IMR-90 (cell line): ENCODE results near the gene BRF1.

Experiments used
- BHLHE40 ChIP-seq: fragments of 150-350 bp; IDR thresholded peaks from 2 replicates; pipeline ENCODE4 v1.6.1; 2016; ENCODE audit warnings: mild to moderate bottlenecking, low read depth, low read length
- CTCF ChIP-seq: conservative IDR thresholded peaks from 2 replicates; pipeline ENCODE4 v1.5.1; 2012; ENCODE audit warnings: mild to moderate bottlenecking, low read depth, low read length, improper control_type of control experiment
- FOS ChIP-seq: fragments of 150-350 bp; IDR thresholded peaks from 2 replicates; pipeline ENCODE4 v1.6.1; 2016; ENCODE audit warnings: low read depth, low read length
- MAFK ChIP-seq: IDR thresholded peaks from 2 replicates; pipeline ENCODE4 v1.6.1; 2012; ENCODE audit warnings: low read depth, low read length, improper control_type of control experiment
- MAZ ChIP-seq: IDR thresholded peaks from 2 replicates; pipeline ENCODE4 v1.6.1; 2012; ENCODE audit warnings: low read depth, mild to moderate bottlenecking, low read length, improper control_type of control experiment, moderate library complexity, borderline replicate concordance
- MXI1 ChIP-seq: IDR thresholded peaks from 2 replicates; pipeline ENCODE4 v1.6.1; 2012; ENCODE audit warnings: low read depth, mild to moderate bottlenecking, low read length, moderate library complexity, borderline replicate concordance
- NFE2L2 ChIP-seq: fragments of 150-350 bp; IDR thresholded peaks from 2 replicates; pipeline ENCODE4 v1.6.1; 2016; ENCODE audit warnings: low read depth, mild to moderate bottlenecking, low read length
- POLR2A ChIP-seq: IDR thresholded peaks from 2 replicates; pipeline ENCODE4 v1.6.1; 2012; ENCODE audit warnings: mild to moderate bottlenecking, low read depth, low read length
- RAD21 ChIP-seq: IDR thresholded peaks from 2 replicates; pipeline ENCODE4 v1.6.1; 2012; ENCODE audit warnings: low read length, improper control_type of control experiment
- RFX5 ChIP-seq: IDR thresholded peaks from 2 replicates; pipeline ENCODE4 v1.8.0; 2012; ENCODE audit warnings: low read depth, mild to moderate bottlenecking, low read length, moderate library complexity
- SMC3 ChIP-seq: fragments of 150-350 bp; IDR thresholded peaks from 2 replicates; pipeline ENCODE4 v1.6.1; 2016; ENCODE audit warnings: low read depth, mild to moderate bottlenecking, antibody characterized with exemption, low read length, moderate library complexity
- USF2 ChIP-seq: fragments of 150-350 bp; IDR thresholded peaks from 2 replicates; pipeline ENCODE4 v1.6.1; 2017; ENCODE audit warnings: mild to moderate bottlenecking, antibody characterized with exemption, low read length, low read depth

- TF ChIP-seq CTCF, result no peak
- TF ChIP-seq MXI1, result no peak
- TF ChIP-seq USF2, result no peak
- TF ChIP-seq POLR2A, result no peak
- TF ChIP-seq MAFK, result no peak
- no peak for TF ChIP-seq BHLHE40
- no peak for TF ChIP-seq RAD21
- TF ChIP-seq FOS, result no peak
- TF ChIP-seq MAZ, result no peak
- no peak for TF ChIP-seq NFE2L2
- TF ChIP-seq SMC3, result no peak
- no peak for TF ChIP-seq RFX5
Measured at GRCh38 chr14:105250986-105251385, 49.8 kb downstream of the BRF1 start.
